GM12872 (cell line): ENCODE results near the gene CORO1C.

Experiments used
- TF ChIP-seq, protein P1 (sequence below): IDR thresholded peaks from 3 replicates; pipeline ENCODE4 v1.5.1; 2011; ENCODE audit warnings: low read depth, mild to moderate bottlenecking, low read length, moderate library complexity; ENCODE audit not compliant: insufficient read depth

The CORO1C gene

DNA sequence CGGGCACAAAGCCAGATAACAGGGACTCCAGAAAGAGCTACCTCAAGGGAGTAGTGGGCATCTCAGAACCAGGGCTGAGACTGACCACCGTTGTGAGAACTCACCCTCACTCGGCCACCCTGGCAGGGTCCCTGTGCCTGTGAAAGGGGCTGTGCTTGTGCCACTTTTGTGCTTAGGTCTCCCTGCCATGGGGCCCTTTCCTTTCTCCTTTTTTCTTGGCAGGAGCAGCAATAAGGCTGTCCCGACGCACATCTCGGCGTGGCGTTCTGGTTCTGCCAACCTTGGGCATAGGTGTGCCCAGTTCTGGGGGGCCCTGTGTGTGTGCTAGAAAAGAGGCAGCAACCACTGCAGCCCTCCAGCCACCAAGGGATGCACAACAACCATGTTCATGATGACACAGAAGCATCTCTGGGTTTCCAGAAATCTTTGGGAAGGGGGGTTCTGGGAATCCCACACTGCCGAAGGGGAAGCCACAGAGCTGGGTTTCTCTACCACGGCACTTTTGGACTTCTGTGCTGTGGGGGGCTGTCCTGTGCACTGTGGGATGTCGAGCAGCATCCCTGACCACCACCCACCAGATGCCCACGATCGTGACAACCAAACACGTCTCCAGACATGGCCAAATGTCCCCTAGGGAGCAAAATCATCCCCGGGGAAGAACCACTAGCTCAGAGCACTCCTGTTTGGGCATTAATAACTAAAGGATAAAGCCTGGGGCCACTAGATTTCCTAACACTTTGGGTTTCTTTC is 120.3 kb downstream of the CORO1C start:
- TF ChIP-seq, protein P1, sequence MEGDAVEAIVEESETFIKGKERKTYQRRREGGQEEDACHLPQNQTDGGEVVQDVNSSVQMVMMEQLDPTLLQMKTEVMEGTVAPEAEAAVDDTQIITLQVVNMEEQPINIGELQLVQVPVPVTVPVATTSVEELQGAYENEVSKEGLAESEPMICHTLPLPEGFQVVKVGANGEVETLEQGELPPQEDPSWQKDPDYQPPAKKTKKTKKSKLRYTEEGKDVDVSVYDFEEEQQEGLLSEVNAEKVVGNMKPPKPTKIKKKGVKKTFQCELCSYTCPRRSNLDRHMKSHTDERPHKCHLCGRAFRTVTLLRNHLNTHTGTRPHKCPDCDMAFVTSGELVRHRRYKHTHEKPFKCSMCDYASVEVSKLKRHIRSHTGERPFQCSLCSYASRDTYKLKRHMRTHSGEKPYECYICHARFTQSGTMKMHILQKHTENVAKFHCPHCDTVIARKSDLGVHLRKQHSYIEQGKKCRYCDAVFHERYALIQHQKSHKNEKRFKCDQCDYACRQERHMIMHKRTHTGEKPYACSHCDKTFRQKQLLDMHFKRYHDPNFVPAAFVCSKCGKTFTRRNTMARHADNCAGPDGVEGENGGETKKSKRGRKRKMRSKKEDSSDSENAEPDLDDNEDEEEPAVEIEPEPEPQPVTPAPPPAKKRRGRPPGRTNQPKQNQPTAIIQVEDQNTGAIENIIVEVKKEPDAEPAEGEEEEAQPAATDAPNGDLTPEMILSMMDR = no peak

DNA sequence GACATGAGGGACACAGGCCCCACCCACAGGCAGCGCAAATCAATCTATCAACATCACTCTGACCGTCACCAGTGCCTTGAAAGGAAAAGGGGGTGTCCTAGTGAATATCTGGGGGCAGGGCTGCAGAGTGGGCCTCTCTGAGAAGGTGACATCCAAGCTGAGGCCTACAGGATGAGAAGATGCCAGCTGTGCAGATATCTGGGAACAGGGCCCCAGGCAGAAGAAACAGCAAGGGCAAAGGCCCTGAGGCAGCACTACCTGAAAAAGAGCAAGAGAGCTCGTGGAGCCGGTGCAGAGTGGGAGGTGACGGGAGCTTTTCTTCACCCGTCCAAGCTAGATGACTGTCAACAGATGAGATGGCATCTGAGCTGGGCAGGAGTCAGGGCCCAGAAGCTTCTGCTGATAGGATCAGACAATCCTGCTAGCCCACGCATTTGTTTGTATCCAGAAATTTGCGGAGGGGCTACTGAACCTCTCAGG is 120.9 kb downstream of the CORO1C start:
- TF ChIP-seq, protein P1 = no peak

DNA sequence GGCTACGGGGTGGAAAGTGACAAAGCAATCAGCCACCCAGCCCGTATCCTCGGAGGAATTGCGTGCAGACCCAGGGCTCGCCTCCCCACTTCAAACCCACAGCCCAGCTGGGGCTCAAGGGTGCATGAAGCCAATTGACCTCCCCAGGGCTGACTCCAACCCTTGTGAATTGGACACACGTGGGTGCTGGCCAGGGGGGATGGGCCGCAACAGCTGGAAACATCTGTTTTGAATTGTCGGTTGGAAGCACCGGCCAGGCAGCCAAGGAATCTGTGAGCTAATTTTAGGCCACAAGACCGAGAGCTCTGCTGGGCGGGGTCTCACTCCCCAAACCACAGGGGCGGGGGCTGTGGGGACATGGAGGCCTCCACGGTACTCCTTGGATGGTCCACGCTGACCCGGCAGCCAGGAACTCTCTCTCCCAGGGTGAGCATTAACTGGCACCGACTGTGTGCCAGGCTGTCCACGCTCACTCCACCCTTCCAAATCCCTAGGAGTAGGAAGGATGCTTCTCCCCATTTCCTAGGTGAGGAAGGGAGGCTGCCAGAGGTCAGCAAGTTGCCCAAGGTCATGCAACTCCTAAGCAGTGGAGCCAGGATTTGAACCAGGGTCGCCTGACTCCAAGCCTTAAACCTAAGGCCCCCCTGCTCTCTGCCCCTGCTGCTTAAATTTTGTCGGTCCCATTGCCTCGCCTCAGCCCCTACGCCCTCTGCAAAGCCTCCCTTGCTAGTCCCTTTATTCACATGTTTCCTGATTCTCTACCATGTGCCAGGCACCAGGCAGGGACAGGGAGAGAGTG is 121.6 kb downstream of the CORO1C start:
- TF ChIP-seq, protein P1 = no peak

- TF ChIP-seq, protein P1 = no peak
Measured at GRCh38 chr12:108608616-108609015, 122.7 kb downstream of the CORO1C start.

DNA sequence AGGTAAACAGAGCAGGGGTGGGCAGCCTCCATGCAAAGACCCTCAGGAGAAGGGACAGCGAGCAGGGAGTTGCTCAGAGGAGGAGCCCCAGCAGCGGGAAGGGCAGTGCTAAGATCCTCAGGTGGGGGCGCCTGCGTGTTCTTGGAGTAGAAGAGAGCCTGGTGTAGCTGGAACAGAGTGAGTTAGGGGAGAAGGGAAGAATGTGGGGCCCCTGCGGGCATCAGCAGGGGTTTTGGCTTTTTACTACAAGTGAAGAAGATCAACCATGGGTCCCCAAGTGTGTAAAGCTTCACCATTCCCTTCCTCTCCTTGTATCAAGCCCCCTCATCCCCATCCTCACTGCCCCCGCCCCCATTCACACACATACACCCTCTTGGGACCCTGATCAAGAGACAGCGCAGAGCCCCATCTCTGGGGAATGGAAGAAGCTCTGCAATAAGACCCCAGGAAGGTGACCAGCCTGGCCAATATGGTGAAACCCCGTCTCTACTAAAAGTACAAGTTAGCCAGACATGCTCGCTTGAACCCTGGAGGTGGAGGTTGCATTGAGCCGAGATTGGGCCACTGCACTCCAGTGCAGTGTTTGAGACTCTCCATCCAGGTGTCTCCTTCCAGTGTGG is 123.2 kb downstream of the CORO1C start:
- TF ChIP-seq, protein P1 = no peak

DNA sequence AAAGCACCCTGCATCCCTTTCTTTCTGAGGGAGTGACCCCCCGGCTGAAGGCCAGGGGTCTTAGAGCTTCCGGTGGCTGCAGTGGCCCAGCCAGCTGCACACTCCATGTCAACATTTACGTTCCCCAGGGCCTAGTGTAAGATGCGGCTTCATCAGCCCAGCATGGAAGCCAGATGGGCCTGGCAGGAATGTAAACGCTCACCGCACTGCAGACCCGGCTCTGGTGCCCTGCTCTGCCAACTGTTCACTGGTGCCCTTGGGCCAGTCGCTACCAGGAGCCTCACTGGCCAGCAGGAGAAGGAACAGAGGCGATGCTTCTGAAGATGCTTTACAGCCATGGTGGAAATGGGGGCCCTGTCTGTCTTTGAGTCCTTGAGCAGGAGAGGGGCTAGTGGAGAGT is 124.8 kb downstream of the CORO1C start:
- TF ChIP-seq, protein P1 = no peak
